ENCODE data around the gene ZMIZ1.

ZMIZ1 gene

GRCh38 chr10:79124066-79124465, 55.3 kb downstream of the ZMIZ1 start:
- DNase-seq, result no peak

- DNase-seq, result no peak
Measured at GRCh38 chr10:79125092-79125491, 56.3 kb downstream of the ZMIZ1 start.

- no peak for DNase-seq
Measured at GRCh38 chr10:79126351-79127080, 57.8 kb downstream of the ZMIZ1 start.

GRCh38 chr10:79127151-79127961, 58.6 kb downstream of the ZMIZ1 start:
- DNase-seq, result peak in 1 of 2 experiments; percentile 47

- DNase-seq, result no peak
Measured at GRCh38 chr10:79128241-79128922, 59.6 kb downstream of the ZMIZ1 start.

- no peak for DNase-seq
Measured at GRCh38 chr10:79128923-79129305, 60.1 kb downstream of the ZMIZ1 start.

- no peak for DNase-seq
Measured at GRCh38 chr10:79129361-79129997, 60.7 kb downstream of the ZMIZ1 start.

- no peak for DNase-seq
Measured at GRCh38 chr10:79130255-79130654, 61.5 kb downstream of the ZMIZ1 start.

GRCh38 chr10:79130846-79131245, 62.1 kb downstream of the ZMIZ1 start:
- no peak for DNase-seq

DNA sequence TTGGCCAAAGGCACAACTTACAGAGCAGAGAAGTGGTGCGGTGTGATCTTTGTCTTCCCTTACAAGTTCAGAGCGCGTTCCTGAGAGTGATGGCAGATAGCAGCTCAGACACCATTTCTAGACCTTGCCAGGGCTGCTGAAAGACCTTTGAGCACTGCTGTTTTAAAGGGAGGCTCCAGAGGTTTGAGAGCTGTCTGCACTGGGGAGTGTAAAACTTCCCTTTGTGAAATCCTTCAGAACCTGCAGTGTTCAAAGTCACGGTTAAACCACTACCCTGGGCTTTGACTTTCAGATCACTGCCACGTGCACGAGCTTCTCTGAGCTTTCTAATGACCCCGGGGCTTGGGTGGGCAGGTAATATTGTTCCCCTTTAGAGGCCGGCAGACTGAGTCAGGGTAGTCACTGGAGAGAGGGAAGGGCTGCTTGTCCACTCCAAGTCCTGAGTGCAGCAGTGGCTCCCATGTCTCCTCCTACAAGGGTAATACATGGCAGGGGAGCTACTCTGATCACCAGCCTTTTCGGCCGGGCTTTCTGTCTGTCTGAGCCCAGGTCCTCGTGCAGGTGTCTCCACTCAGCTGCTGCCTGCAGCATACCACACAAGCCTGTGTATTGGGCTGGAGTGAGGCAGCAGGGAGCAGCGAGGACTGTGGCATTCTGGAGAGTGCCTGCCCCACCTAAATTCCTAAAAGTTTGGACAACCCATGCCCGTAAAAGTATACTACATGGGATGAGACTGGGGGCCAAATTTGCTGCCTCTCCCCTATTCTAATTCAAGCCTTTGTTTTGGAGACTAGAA, 63.3 kb downstream of the ZMIZ1 start:
- no peak for DNase-seq

DNA sequence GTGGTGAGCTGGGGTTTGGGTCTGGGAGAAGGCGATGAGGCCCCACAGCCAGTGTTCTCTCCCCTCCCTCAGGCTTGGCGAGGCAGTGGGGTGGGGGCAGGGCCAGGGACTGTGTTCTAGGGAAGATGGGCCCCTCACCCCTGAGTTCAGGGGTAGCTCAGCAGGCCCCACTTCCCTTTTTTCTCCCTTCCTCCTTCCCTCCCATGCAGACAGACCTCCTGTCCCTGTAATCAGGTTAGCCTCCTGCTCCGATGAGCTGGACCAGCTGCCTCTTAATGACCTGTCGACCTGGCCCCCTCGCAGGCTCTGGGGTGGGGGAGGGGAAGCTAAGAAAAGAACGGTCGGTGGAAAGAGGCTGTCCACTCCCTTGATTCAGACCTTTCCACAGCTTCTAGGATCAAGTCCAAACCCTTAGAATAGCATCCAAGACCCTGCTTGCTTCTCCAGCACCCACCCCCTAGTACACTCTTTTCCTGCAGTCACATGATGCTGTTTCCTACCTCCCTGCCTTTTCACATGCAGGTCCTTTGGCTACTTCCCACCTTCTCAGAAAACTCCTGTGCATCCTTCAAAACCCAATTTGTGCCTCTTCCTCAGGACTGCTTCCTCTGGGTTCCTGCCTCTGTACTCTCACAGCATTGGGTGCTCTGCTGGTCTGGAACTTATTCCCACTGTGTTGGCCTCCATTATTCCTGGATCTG, 64.1 kb downstream of the ZMIZ1 start:
- no peak for DNase-seq

DNA sequence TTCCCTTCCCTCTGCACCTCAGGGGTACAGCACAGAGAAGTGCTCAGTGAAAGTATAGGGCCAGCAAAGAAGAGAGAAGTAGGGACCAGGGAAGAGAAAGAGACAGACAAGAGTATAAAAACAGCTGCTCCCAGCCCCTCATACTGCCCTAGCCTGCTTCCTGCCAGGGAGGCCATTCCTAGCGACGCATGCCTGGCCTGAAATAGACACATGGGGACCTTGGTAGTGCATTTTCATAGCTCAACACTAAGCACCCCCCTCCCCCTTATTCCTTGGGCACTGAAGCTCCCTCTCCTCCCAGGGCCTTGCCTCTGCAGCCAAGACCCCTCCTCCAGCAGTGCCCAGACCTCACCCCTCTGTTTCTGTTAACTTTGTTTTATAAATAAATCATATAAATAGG, 64.7 kb downstream of the ZMIZ1 start:
- no peak for DNase-seq

GRCh38 chr10:79135790-79136189, 67.0 kb downstream of the ZMIZ1 start:
- DNase-seq, result no peak

DNA sequence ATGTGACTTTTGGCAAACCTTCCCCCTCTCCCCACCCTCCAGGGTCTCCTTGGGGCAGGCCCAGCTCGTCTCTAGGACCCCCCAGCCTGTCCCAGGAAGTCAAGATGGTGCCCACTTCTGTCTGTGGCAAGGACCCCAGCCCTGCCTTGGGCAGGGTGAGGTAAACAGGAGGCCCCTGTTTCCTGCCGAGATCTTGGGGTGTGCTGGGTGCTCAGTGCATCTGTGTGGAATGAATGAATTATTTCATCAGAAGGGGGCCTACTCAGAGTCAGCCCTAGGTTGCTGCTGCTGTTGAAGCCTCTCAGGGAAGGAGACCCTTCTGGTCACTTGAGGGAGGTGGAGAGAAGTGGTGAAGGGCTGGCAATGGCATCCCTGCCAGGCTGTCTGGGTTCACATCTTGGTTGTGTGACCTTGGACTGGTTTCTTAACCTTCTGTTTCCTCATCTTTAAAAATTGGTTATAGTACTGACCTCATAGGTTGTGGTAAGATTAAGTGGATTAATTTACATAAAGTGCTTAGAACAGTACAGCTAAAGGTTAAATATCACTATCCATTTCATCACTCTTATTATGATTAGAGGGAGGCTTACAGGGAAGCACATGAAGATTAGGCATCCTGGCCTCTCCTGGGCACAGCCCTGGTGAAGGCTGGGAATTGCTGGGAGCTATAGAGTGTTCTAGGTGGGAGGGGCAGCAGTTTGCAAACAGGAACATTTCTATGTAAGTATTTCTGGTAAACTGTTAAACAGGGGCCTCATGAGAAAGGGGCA, 67.7 kb downstream of the ZMIZ1 start:
- DNase-seq, result no peak

DNA sequence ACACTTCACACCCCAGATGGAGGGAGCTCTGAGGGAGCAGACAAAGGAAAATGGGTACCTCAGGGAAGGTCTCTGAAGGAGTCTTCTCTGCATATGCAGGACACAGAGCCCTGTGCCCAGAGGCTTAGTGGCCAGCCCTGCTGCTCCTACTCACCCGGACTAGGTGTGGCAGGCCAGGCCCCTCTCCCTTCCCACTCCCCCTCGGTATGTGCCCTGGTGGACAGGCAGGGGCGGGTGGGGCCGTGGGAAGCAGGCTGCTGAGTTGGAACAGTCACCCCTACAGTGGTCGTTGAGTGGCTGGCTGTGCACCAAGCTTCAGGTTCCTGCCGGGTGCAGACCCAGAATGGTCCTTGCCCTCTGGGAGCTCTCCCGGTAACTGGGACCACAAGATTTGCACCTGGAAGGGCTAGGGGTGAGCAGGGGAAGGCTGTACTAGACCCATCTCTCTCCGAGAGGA, 68.6 kb downstream of the ZMIZ1 start:
- no peak for DNase-seq

DNA sequence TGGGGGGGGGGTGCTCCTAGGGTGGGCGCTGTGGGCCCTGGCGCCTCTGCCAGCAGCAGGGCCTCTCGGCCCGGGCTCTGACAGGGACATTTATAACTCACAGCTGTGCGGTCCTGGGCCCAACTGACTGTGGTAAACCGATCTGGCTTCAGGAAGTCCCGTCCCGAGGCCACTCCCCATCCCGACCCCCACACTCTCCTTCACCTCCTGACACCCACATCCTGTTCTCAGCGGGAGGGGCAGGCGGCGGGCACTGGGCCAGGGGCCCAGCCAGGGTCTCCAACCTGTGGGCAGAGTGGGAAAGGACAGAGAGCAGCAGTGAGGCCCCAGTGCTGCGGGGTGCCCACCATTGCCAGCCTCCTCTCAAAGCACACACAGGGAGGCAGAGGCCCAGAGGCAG, 69.1 kb downstream of the ZMIZ1 start:
- DNase-seq, result no peak

- DNase-seq, result no peak
Measured at GRCh38 chr10:79138449-79139123, 69.8 kb downstream of the ZMIZ1 start.

DNA sequence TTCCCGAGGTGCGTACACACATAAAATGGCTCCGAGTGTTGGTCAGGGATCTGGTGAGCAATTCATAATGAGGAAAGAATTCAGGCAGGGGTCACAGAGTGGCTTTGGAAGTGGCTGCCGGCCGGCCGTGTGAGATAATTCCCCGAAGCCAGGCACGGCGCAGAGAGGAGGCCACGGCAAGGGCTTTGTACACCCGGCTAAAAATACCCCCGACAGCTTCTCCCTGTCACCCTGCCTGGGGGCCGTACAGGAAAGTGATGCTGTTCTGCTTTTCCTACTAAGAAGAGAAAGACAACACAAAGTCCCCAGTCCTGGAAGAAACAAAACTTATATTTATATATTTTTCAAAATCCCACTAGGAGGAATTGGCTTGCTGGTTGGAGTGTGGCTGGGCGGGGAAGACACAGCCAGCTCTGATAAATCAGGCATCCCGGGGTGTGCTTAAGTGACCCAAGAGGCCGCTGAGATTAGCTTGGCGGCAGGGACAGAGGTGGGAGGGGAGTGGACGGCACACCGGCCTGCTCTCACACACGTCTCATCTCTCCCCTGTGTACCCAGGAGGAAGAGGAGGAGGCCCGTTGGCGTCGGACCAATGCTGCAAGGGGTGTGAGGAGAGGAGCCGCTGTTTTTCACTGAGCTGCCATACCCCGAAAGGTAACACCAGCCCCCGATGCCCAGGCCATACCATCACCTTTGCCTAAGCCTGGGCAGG, 70.5 kb downstream of the ZMIZ1 start:
- DNase-seq, result no peak

DNA sequence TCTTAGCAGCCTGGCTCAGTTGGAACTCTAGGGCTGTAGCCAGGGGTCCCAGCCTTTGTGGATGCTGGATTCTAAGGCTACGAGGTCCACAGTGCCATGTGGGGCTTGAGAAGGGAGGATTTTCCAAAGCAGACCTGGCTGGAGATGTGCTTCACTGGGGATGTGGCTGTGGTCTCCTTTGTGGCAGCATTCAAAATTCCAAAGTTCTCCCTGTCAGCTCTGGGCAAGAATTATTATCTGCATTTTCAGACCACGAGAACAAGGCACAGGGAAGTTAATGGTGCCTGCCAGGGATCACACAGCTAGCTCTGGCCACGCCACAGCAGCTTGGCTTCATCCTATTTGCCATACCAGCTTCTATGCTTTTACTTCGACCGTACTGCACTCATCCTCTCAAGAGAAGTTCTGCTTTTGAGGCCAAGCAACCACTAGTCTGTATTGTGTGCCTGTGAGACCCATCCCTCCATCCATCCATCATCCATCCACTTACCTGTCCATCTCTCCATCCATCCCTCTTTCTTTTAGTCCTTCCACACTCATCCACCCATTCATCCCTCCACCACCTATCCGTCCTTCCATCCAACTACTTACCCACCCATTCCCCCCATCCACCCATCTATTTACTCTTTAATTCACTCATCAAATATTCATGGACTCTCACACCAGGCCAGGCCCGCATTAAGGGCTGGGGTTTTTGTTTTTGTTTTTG, 71.5 kb downstream of the ZMIZ1 start:
- no peak for DNase-seq

Measured in SHP77 (cell line).